PC-9 (cell line): Measurements from ENCODE around the gene INPP4A. TPM values are rescaled to one million over a fixed set of nuclear protein-coding genes. Genes with fewer than 3 reads are reported as not detected.

ENCODE experiments used
- BruUV-seq: library from RNA; stranded (reverse); fragments of 400-500 nt; replicated peaks from 2 replicates; lab custom pipeline; 2021; lab: Mats Ljungman, UMichigan
- CTCF ChIA-PET: fragments of 300-600 bp; sonication (Branson Sonifier 250); formaldehyde crosslinking; loops from one replicate; lab custom pipeline; 2022; ENCODE audit warnings: antibody characterized with exemption; lab: Charles Lee
- POLR2A ChIA-PET: fragments of 300-600 bp; sonication (Branson Sonifier 250); formaldehyde crosslinking; loops from one replicate; lab custom pipeline; 2022; ENCODE audit warnings: antibody characterized with exemption; ENCODE audit not compliant: unreplicated experiment; lab: Charles Lee
- DNase-seq, 2 experiments: peaks; one replicate each; pipeline versions ENCODE4 v3.0.0 to v3.0.0-alpha.2; 2015 to 2022; ENCODE audit warnings: mixed read lengths in 1 of 2
- H2AFZ ChIP-seq: fragments of 200-600 bp; sonication (generic); 2 replicates; pipeline ENCODE4 v1.8.1; 2017; ENCODE audit warnings: antibody characterized with exemption
- H3F3A ChIP-seq: fragments of 200-600 bp; sonication (generic); 2 replicates; pipeline ENCODE4 v1.8.1; 2017; ENCODE audit warnings: antibody characterized with exemption, mild to moderate bottlenecking, low read depth; ENCODE audit not compliant: insufficient read depth
- H3K27ac ChIP-seq: fragments of 200-600 bp; sonication (generic); 2 replicates; pipeline ENCODE4 v1.6.1; 2016; ENCODE audit warnings: mixed run types
- H3K27me3 ChIP-seq: fragments of 200-600 bp; sonication (generic); 2 replicates; pipeline ENCODE4 v1.6.1; 2016; ENCODE audit warnings: low read depth, mixed run types; ENCODE audit not compliant: insufficient read depth
- H3K36me3 ChIP-seq: fragments of 200-600 bp; sonication (generic); 2 replicates; pipeline ENCODE4 v1.6.1; 2016; ENCODE audit warnings: low read depth, mixed run types
- H3K4me1 ChIP-seq: fragments of 200-600 bp; sonication (generic); replicated peaks from 2 replicates; pipeline ENCODE4 v1.6.1; 2016; ENCODE audit warnings: mixed run types; ENCODE audit not compliant: insufficient read depth
- H3K4me2 ChIP-seq: fragments of 200-600 bp; sonication (generic); 2 replicates; pipeline ENCODE4 v1.6.1; 2017; ENCODE audit warnings: mixed run types
- H3K4me3 ChIP-seq: fragments of 200-600 bp; sonication (generic); 2 replicates; pipeline ENCODE4 v1.6.1; 2016; ENCODE audit warnings: mixed run types
- H3K79me2 ChIP-seq: fragments of 200-600 bp; sonication (generic); 2 replicates; pipeline ENCODE4 v1.6.1; 2017; ENCODE audit warnings: low read depth, mixed run types
- H3K9me2 ChIP-seq: fragments of 200-600 bp; sonication (generic); 2 replicates; pipeline ENCODE4 v1.8.1; 2017; ENCODE audit warnings: mild to moderate bottlenecking; ENCODE audit not compliant: insufficient read depth
- H3K9me3 ChIP-seq: fragments of 200-600 bp; sonication (generic); 2 replicates; pipeline ENCODE4 v1.8.1; 2016; ENCODE audit warnings: low read depth; ENCODE audit not compliant: insufficient read depth
- H4K20me1 ChIP-seq: fragments of 200-600 bp; sonication (generic); 2 replicates; pipeline ENCODE4 v1.8.1; 2017; ENCODE audit not compliant: insufficient read depth
- CTCF ChIP-seq: fragments of 200-600 bp; sonication (generic); conservative IDR thresholded peaks from 2 replicates; pipeline ENCODE4 v1.6.1; 2017; ENCODE audit warnings: mixed run types, antibody characterized with exemption, mild to moderate bottlenecking, moderate library complexity
- EZH2 ChIP-seq: fragments of 200-600 bp; sonication (generic); IDR thresholded peaks from 2 replicates; pipeline ENCODE4 v1.8.0; 2017; ENCODE audit warnings: antibody characterized with exemption, low read depth
- intact Hi-C: fragments of 100-400 bp; cut with micrococcal nuclease; formaldehyde crosslinking; loops from one replicate; pipeline ENCODE4 v1.10.0; 2022; ENCODE audit not compliant: unreplicated experiment
- total RNA-seq: library from RNA; stranded (reverse); gene quantifications from 2 replicates; pipeline ENCODE4 v1.2.3, GENCODE V29; 2021

Gene INPP4A
- total RNA-seq, 1 experiment from 2014 or later, result 52.9 TPM

- H3F3A ChIP-seq, result no peaks in the 10 kb centered on the region
- H3K79me2 ChIP-seq, result 0 out of 2 replicates have a peak, but pooled peaks cover 12% of the 10 kb centered on the region
- no peaks in the 10 kb centered on the region for H3K27me3 ChIP-seq
- no TSS peak for BruUV-seq
- H3K9me3 ChIP-seq, result no peaks in the 10 kb centered on the region
- H3K4me2 ChIP-seq, result no peak overlapping the region
- no peaks in the 10 kb centered on the region for H3K36me3 ChIP-seq
- H3K4me3 ChIP-seq, result no peak overlapping the region
- no peak for TF ChIP-seq EZH2
- no peak for TF ChIP-seq CTCF
- no peak overlapping the region for H3K27ac ChIP-seq
- intact Hi-C loops, result no loop called here
- DNase-seq, result no peak
- H2AFZ ChIP-seq, result no peak overlapping the region
- no peaks in the 10 kb centered on the region for H4K20me1 ChIP-seq
- CTCF ChIA-PET, result no interaction called here
- H3K9me2 ChIP-seq, result no peaks in the 10 kb centered on the region
- POLR2A ChIA-PET, result no interaction called here
- peaks cover 32% of the 10 kb centered on the region for H3K4me1 ChIP-seq
Measured at GRCh38 chr2:98505311-98505808, 60.7 kb downstream of the INPP4A start.

- ChIA-PET CTCF (no interaction called here), POLR2A (no interaction called here)
- no peak for DNase-seq
- Histone ChIP-seq H2AFZ (no peak overlapping the region), H3K9me2 (no peaks in the 10 kb centered on the region), H3K79me2 (0 out of 2 replicates have a peak, but pooled peaks cover 12% of the 10 kb centered on the region), H3K27me3 (no peaks in the 10 kb centered on the region), H3K4me3 (no peak overlapping the region), H3K27ac (no peak overlapping the region), H3K9me3 (no peaks in the 10 kb centered on the region), H3K36me3 (no peaks in the 10 kb centered on the region), H3F3A (no peaks in the 10 kb centered on the region), H4K20me1 (no peaks in the 10 kb centered on the region), H3K4me2 (no peak overlapping the region), H3K4me1 (peaks cover 24% of the 10 kb centered on the region)
- intact Hi-C loops, result no loop called here
- no peak for TF ChIP-seq CTCF
- no peak for TF ChIP-seq EZH2
- BruUV-seq, result no TSS peak
Measured at GRCh38 chr2:98505971-98506664, 61.5 kb downstream of the INPP4A start.

- H3K36me3 ChIP-seq, result no peaks in the 10 kb centered on the region
- TF ChIP-seq EZH2, result no peak
- TF ChIP-seq CTCF, result no peak
- no peaks in the 10 kb centered on the region for H3K27me3 ChIP-seq
- CTCF ChIA-PET, result no interaction called here
- H3F3A ChIP-seq, result no peaks in the 10 kb centered on the region
- no peak overlapping the region for H3K4me2 ChIP-seq
- H4K20me1 ChIP-seq, result no peaks in the 10 kb centered on the region
- H3K4me1 ChIP-seq, result peaks cover 17% of the 10 kb centered on the region
- no peak for DNase-seq
- BruUV-seq, result no TSS peak
- no peak overlapping the region for H2AFZ ChIP-seq
- H3K27ac ChIP-seq, result no peak overlapping the region
- intact Hi-C loops, result no loop called here
- POLR2A ChIA-PET, result no interaction called here
- H3K9me3 ChIP-seq, result no peaks in the 10 kb centered on the region
- H3K4me3 ChIP-seq, result no peak overlapping the region
- 0 out of 2 replicates have a peak, but pooled peaks cover 4% of the 10 kb centered on the region for H3K79me2 ChIP-seq
- H3K9me2 ChIP-seq, result no peaks in the 10 kb centered on the region
Measured at GRCh38 chr2:98506881-98507280, 62.2 kb downstream of the INPP4A start.
